ENCODE data around the gene KLHDC7B. TPM values are rescaled to one million over a fixed set of nuclear protein-coding genes. Genes with fewer than 3 reads are reported as not detected.

The KLHDC7B gene
- total RNA-seq, 1 donor, result 2.4 TPM

DNA sequence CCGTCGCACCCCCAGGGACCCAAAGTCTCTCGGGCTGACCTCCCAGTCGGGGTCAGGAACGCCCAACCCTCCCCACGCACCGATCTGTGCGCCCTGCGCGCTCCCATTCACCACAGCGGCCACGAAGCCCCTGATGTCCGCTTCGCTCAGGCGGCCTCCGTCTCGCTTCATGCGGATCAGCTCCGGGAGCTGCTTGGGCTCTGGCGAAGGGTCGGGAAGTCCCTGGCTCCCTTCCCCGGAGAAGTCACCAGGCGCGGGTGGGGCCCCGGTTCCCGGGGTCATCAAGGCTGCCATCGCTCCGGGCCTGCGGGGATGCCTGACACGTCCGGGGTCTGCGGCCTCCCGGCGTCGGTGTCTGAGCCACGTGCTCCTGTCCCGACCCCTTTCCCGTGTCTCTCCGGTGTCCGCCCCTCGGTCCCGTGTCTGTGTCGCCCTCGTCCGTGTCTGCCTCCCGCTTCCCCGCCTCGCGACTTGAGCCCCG is 16.2 kb upstream of the KLHDC7B start:
- peak overlapping the region; percentile 69 for H3K4me3 ChIP-seq (ENCODE audit: low read depth, low read length)
- peak; percentile 29 for DNase-seq (ENCODE audit: low read depth)
- TF ChIP-seq, protein P1, sequence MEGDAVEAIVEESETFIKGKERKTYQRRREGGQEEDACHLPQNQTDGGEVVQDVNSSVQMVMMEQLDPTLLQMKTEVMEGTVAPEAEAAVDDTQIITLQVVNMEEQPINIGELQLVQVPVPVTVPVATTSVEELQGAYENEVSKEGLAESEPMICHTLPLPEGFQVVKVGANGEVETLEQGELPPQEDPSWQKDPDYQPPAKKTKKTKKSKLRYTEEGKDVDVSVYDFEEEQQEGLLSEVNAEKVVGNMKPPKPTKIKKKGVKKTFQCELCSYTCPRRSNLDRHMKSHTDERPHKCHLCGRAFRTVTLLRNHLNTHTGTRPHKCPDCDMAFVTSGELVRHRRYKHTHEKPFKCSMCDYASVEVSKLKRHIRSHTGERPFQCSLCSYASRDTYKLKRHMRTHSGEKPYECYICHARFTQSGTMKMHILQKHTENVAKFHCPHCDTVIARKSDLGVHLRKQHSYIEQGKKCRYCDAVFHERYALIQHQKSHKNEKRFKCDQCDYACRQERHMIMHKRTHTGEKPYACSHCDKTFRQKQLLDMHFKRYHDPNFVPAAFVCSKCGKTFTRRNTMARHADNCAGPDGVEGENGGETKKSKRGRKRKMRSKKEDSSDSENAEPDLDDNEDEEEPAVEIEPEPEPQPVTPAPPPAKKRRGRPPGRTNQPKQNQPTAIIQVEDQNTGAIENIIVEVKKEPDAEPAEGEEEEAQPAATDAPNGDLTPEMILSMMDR (IDR thresholded peaks at IDR 0.05; ENCODE audit: insufficient read depth, low read length), result no peak

DNA sequence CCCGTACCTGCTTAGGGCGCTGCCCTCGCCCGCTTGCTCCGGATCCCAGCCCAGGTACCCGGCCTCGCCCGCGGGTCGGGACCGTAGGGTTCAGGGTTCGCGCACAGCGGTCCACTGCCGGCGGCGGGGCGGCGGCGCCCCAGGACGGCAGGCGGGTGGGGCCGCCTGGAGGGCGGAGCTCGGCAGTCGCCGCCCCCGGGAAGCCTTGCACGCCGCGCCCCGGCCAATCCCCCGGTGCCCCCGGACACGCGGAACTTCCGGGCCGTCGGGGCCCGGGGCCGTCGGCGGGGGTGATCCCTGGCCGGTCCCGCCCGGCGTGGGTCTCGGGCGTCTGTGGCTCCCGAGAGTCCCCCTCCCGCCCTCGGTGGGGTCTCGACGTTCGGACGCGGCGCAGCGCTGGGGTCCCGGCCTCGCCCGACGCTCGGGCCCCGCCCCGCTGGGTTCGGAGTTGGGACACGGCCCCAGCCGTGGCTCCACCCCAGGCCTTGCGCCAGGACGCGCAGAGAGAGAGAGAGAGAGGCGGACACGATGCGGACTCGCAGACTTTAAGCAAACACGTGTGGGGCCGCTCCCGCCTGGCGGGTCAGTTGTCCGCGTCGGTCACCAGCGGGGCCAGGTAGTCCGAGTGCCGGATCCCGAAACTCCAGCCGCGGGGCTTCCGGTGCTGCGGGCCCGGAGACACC is 15.7 kb upstream of the KLHDC7B start, which contains the start of gene TYMP:
Gene TYMP, minus strand, starts transcription at position 116 of the 683 bp plus-strand sequence. CDS start 303 bp downstream, outside the sequence.
- TF ChIP-seq, protein P1 (IDR thresholded peaks at IDR 0.05; ENCODE audit: insufficient read depth, low read length), result no peak
- peak; percentile 86 for DNase-seq (ENCODE audit: low read depth)
- peak within 1 kb of the TSS; percentile 69 for H3K4me3 ChIP-seq (ENCODE audit: low read depth, low read length)

DNA sequence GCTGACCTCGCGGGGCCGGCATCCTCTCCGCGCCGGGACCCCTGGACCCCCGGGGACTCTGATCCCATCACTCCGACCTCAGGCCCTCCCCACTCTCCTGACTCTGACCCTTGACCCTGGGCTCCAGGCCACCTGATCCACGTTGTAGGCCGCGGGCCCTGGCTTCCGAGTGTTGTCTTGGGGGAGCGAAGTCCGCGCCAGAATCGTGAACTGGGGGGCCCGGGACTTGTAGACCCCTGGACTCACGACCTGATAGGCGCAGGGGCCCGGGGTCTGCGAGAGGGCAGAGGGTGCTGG is 15.2 kb upstream of the KLHDC7B start:
- TF ChIP-seq, protein P1 (IDR thresholded peaks at IDR 0.05; ENCODE audit: insufficient read depth, low read length), result no peak
- peak overlapping the region; percentile 69 for H3K4me3 ChIP-seq (ENCODE audit: low read depth, low read length)
- no peak for DNase-seq (ENCODE audit: low read depth)

DNA sequence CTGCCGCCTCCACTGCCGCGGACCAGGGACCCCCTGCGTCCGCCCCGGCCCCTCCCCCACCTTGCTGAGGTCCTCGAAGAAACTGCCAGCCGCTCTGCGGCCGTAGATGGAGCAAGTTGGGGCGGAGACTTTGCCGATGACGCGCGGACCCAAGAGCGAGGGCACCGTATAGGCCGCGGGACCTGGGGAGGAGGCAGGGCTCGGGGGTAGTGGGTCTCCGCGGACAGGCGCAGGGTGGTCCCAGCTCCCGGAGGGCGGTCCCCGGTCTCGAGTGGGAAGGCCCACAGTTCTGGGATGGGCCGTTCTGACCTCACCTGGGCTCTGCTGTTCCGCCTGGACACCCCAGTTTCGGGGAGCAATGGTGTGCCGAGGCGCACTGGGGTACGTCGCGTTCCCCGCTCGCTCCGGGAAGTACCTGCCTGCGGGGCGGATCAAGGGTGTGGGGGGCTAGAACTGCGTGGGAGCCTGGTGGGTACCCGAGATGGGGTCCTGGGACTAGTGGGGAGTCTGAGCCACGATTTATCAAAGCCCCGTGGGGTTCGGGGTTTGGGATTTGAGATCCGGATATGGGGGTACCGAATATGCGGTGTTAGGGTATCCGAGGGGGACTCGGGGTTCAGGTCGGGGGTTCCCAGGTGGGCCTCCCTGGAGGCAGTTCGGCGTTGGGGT is 14.7 kb upstream of the KLHDC7B start:
- TF ChIP-seq, protein P1 (IDR thresholded peaks at IDR 0.05; ENCODE audit: insufficient read depth, low read length), result no peak
- H3K4me3 ChIP-seq (ENCODE audit: low read depth, low read length), result peak overlapping the region; percentile 69
- DNase-seq (ENCODE audit: low read depth), result peak; percentile 83

DNA sequence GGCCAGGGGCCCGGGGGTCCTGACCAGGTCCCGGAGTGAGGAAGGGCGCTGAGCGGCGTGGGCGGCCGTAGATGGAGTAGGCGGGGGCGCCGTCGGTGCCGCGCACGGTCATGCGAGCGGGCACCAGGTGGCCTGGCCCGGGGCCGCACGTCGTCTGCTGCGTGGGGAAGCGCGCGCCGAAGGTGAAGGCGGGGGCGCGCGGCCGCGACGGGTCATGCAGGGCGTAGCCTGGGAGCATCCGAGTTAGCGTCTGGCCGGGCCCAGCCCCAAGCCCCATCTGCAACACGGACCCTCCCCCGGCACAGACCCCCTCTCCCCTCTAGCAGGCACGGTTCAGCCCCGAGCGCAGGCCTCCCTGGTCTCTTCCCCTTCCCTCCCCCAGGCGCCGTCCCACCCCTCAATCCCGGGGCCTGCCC is 14.1 kb upstream of the KLHDC7B start:
- peak overlapping the region; percentile 69 for H3K4me3 ChIP-seq (ENCODE audit: low read depth, low read length)
- DNase-seq (ENCODE audit: low read depth), result no peak
- TF ChIP-seq, protein P1 (IDR thresholded peaks at IDR 0.05; ENCODE audit: insufficient read depth, low read length), result no peak

DNA sequence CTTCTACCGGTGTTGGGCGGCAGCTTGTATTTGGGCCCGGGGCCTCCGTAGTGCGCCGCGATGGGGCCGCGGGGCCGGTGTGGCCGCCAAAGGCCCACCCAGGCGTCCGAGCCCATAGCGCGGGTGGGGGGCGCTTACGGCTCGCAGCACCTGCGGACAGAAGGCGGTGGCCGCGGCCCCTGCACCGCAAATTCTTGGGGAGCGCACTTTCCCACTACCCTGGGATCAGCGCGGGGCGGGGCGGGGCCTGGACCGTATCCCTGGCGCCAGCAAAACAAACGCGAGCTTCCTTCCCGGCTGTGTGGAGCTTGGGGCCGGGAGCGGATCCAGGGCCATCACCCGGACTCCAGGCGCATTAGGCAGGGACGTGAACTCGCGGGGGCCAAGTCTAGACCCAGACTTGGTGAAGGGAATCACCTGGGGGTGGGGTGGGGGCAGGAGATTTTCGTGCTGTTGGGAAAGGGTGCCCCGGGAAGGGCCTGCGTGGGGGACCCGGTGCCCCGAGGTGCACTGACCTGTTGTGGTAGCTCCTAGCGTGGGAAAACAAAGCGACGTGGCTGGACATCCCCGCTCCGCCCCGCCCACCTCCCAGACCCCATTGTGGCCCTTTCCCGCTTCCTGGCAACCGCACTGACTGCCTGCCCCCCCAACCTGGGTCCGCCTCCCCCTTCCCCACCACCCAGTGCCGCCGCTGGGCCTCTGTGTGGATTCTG is 13.6 kb upstream of the KLHDC7B start:
- TF ChIP-seq, protein P1 (IDR thresholded peaks at IDR 0.05; ENCODE audit: insufficient read depth, low read length), result no peak
- H3K4me3 ChIP-seq (ENCODE audit: low read depth, low read length), result peak overlapping the region; percentile 69
- DNase-seq (ENCODE audit: low read depth), result peak; percentile 54

Measured in fibroblast of the aortic adventitia (primary cell).